GM18870 (cell line): ENCODE results near the gene ZNF396.
A peak's percentile ranks its signal among the peaks of the same experiment; 100 is the strongest.

Source experiments
- ATAC-seq: cut with Tn5 transposase; IDR thresholded peaks from one replicate; pipeline ENCODE4 v1.9.1; 2021; ENCODE audit warnings: moderate library complexity; ENCODE audit not compliant: unreplicated experiment

Gene ZNF396

GRCh38 chr18:35386600-35387100 lies 9.5 kb upstream of the ZNF396 start:
- no peak for ATAC-seq

DNA sequence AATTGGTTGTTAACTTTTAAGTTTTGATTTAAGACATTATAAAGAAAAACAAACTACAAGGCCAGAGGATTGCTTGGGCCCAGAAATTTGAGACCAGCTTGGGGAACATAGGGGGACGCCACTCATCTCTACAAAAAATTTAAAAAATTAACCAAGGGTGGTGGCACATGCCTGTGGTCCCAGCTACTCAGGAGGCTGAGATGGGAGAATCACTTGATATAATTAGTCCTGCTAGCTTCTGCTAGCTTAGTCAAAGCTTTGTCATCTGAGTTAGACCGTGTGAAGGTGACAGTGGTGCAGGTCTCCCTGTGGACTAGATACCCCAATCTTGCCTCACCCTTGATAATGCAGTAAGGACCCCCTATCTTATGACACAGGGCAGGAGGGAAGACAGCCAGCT lies 6.0 kb upstream of the ZNF396 start:
- ATAC-seq: no peak

GRCh38 chr18:35379421-35379820 lies 2.3 kb upstream of the ZNF396 start:
- no peak for ATAC-seq

DNA sequence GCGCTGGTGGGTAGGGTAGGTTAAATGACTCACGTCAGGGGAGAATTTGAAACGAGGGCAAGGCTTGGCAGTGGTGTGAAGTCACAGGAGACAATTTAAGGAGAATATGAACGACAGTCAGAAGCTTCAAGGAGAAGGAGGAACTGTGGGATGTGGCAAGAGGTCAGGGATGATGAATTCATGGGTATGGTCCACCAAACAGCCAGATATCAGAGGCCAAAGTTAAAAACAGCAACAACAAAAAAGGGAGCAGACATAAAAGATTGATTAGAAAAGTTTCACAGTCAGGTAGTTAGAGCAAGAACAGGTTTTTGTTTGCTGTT lies 1.4 kb upstream of the ZNF396 start:
- no peak for ATAC-seq

DNA sequence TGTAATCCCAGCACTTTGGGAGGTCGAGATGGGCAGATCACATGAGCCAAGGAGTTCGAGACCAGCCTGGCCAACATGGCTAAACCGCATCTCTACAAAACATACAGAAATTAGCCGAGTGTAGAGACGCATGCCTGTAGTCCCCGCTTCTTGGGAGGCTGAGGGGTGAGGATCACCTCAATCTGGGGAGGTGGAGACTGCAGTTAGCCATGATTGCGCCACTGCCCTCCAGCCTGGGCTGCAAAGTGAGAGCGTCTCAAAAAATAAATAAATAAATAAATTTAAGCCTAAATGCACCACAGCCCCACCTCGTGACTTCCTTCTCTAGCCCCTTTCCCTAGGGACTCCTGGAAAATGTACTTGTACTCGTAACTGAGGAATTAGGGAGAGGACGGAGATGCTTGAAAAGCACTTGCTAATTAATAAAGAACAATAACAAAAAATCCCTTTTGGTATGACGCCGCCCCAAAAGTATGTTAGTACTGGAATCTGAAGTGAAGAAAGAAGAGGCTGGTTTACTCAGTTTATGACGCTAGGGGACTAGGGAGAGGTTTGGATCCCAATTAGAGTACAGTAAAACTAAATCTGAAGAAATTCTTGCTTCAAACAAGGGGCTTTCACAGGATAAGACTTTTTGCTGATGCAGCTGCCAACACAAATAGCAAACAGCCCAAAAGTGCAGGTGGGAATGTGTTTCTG lies 887 bp upstream of the ZNF396 start:
- ATAC-seq: no peak

DNA sequence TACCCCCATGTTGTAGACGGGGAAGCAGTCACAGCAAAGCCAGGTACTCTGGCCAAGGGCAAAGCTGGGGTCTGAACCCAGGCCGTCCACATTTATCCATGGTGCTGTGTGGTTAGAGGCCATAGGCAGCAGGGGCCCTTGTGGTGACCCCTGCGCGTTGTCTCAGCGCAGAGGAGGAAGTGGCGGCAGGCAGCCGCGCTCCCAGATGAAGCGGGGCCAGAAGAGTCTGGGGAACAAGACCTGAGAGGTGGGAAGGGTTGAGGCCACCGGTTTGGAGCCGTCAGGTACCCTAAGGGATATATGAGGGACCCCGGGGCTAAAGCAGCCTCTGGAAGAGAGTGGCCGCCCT lies 770 bp downstream of the ZNF396 start:
- peak; percentile 23 for ATAC-seq

- no peak for ATAC-seq
These were observed 2.4 kb downstream of the ZNF396 start for GRCh38 chr18:35374708-35375107.

DNA sequence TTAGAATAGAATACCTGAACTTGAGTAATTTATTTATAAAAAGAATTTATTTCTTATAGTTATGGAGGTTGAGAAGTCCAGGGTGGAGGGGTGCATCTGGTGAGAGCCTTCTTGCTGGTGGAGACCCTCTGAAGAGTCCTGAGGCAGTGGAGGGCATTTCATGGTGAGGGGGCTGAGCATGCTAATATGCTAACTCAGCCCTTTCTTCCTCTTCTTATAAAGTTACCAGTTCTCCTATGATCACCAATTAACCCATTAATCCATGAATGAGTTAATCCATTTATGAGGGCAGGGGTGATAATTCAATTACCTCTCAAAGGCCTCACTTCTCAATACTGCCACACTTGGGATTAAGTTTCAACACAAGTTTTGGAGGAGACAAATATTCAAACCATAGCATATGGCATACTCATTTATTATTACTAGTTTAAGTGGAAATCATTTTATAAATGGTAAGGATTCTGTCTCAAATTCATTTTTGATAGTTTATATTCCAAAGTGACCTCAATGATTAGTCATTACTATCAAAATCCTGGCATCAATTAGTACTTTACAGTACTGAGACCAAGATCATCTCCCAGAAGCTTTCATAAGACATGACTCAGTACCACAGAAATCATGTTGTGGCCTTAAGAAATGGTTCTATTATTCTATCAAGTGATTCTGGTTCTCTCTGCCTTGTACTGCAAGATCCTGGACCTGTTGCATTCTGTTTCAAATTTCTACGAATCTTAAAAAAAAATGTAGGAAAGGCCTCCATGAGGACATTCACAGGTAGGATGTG lies 5.5 kb downstream of the ZNF396 start:
- ATAC-seq: no peak

DNA sequence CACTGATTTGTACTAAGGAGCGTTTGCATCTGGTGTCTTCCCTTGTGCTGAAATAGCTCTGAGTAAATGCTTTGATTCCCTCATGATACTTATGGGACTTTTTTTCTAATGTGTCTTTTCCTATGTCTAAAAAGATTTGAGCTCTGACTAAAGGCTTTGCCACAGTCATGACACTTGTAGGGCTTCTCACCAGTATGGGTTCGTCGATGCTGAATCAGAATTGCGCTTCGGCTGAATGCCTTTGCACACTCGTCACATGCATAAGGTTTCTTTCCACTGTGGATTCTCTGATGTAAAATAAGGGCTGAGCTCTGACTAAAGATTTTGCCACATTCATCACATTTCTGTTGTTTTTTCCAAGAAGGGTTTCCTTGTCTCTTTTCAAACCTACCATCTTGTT lies 8.0 kb downstream of the ZNF396 start:
- ATAC-seq: no peak

GRCh38 chr18:35368595-35368994 lies 8.5 kb downstream of the ZNF396 start:
- no peak for ATAC-seq

- ATAC-seq: no peak
These were observed 14.6 kb downstream of the ZNF396 start for GRCh38 chr18:35362531-35362930.

GRCh38 chr18:35361570-35362321 lies 15.4 kb downstream of the ZNF396 start:
- no peak for ATAC-seq

DNA sequence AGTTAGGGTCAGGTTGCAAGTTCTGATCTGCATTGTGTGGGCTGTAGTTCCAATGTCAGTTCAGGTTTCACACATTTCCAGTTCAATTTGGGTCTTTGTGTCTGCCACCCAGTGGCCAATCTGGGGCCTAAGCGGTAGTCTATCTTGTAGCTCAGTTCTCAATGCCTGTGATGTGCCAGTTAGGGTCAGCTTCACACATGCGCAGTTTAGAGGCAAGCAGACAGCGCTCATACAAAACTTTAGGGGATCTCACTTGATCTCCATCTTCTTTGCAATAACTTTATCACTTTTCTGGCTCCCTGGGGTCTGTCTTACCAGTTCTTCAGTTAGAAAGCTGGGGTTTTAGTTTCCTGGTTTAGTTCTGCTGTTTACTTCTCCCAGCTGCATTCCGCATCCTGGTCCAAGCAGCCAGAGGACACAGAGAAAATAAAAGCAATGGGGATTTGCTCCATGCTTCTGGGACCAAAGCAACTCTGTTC lies 22.0 kb downstream of the ZNF396 start:
- ATAC-seq: peak; percentile 95

GRCh38 chr18:35352778-35353177 lies 24.4 kb downstream of the ZNF396 start:
- no peak for ATAC-seq

GRCh38 chr18:35352283-35352682 lies 24.9 kb downstream of the ZNF396 start:
- no peak for ATAC-seq

- no peak for ATAC-seq
These were observed 29.1 kb downstream of the ZNF396 start for GRCh38 chr18:35348001-35348400.

- no peak for ATAC-seq
These were observed 31.2 kb downstream of the ZNF396 start for GRCh38 chr18:35345950-35346349.

DNA sequence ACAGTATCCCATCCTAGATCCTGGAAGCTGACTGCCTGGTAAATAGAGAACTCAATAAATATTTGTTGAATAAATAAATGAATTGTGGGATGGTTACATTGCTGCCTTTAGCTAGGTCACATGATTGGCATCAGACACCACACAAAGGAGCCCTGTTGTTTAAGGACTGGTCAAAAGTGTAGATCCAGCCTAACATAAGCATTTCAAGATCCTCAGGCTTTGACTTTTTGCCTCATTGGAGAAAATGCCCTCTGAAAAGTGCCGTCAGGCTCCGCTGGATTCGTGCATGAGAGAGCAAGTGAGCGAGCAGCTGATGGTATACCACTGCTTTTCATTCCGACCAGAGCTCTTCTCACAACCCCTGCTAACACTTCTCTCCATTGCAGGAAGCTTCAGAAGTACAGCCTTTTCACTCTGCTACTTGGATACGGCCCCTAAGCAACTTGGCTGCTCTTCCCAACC lies 31.6 kb downstream of the ZNF396 start:
- ATAC-seq: no peak

- peak; percentile 18 for ATAC-seq
These were observed 32.2 kb downstream of the ZNF396 start for GRCh38 chr18:35344736-35345459.

- ATAC-seq: peak; percentile 80
These were observed 33.0 kb downstream of the ZNF396 start, which contains the start of gene ZNF24 for GRCh38 chr18:35343936-35344735. ZNF24 (minus strand) TSS chr18:35344420; CDS start chr18:35340650, 3,770 bp downstream.
